Choroid plexus epithelial cell (primary cell): ENCODE data around the gene FLAD1.

Experiments used
- DNase-seq: peaks from one replicate; pipeline ENCODE4 v3.0.0-alpha.2; 2010; ENCODE audit warnings: low read depth
- H3K4me3 ChIP-seq: 2 replicates; pipeline ENCODE4 v1.5.1; 2011; ENCODE audit warnings: low read depth, mild to moderate bottlenecking, control low read depth, low read length, moderate library complexity
- CTCF ChIP-seq: conservative IDR thresholded peaks from 2 replicates; pipeline ENCODE4 v1.5.1; 2011; ENCODE audit warnings: low read depth, mild to moderate bottlenecking, control low read depth, inconsistent platforms, low read length, moderate library complexity

FLAD1 gene

GRCh38 chr1:154958681-154959425 lies 24.3 kb upstream of the FLAD1 start:
- H3K4me3 ChIP-seq, result no peak overlapping the region
- TF ChIP-seq CTCF, result no peak
- DNase-seq, result no peak

GRCh38 chr1:154959426-154959780 lies 23.7 kb upstream of the FLAD1 start:
- no peak for DNase-seq
- H3K4me3 ChIP-seq, result no peak overlapping the region
- TF ChIP-seq CTCF, result no peak

- DNase-seq, result peak; percentile 22
- H3K4me3 ChIP-seq, result peak overlapping the region; percentile 86
- TF ChIP-seq CTCF, result no peak
Observed at GRCh38 chr1:154960446-154961136, 22.6 kb upstream of the FLAD1 start.

GRCh38 chr1:154961207-154962155 lies 21.7 kb upstream of the FLAD1 start, which contains the start of gene PYGO2:
PYGO2 (minus strand) TSS chr1:154961782; CDS start chr1:154961576, 206 bp downstream.
- peak within 1 kb of the TSS; percentile 86 for H3K4me3 ChIP-seq
- no peak for TF ChIP-seq CTCF
- DNase-seq, result peak; percentile 78

GRCh38 chr1:154962156-154962749 lies 20.9 kb upstream of the FLAD1 start:
- peak overlapping the region; percentile 86 for H3K4me3 ChIP-seq
- no peak for TF ChIP-seq CTCF
- DNase-seq, result peak; percentile 38

GRCh38 chr1:154962795-154963330 lies 20.3 kb upstream of the FLAD1 start:
- DNase-seq, result no peak
- peak overlapping the region; percentile 5 for H3K4me3 ChIP-seq

More at GRCh38 chr1:154962795-154963330, 20.3 kb upstream of the FLAD1 start:
- no peak for TF ChIP-seq CTCF
